Adrenal gland (tissue), 12 donors: ENCODE results near the gene COLGALT1. TPM values are rescaled to one million over a fixed set of nuclear protein-coding genes. Genes with fewer than 3 reads are reported as not detected.
"Not testable (repeated sequence)": the region's sequence is repeated elsewhere in the genome, so short reads cannot be mapped to it uniquely, and the experiment has no call there.

Experiments
- DNase-seq, 7 donors: peaks; one replicate each; pipeline ENCODE4 v3.0.0-alpha.2; 2019 to 2020
- H3K27ac ChIP-seq, 5 donors: fragments of 200-600 bp; sonication (generic) in 4 of 5; 1 replicate in 3 of 5; 2 replicates in 2 of 5; pipeline versions ENCODE4 v1.5.1 to v1.8.0; 2016 to 2020; ENCODE audit warnings: mild to moderate bottlenecking in 1 of 5
- H3K27me3 ChIP-seq: fragments of 200-600 bp; 2 replicates; pipeline ENCODE4 v1.8.0; 2021
- H3K36me3 ChIP-seq, 2 donors: fragments of 200-600 bp; replicated peaks in 1 of 2; 1 replicate in 1 of 2; 2 replicates in 1 of 2; pipeline versions ENCODE4 v1.5.1 to v1.8.0; 2018 to 2022
- H3K4me1 ChIP-seq, 2 donors: fragments of 200-600 bp; replicated peaks in 1 of 2; 1 replicate in 1 of 2; 2 replicates in 1 of 2; pipeline versions ENCODE4 v1.5.1 to v1.8.0; 2018 to 2021
- H3K4me3 ChIP-seq, 4 donors: fragments of 200-600 bp; sonication (generic) in 3 of 4; one replicate each; pipeline ENCODE4 v1.5.1; 2016 to 2018
- H3K9me3 ChIP-seq, 3 donors: fragments of 200-600 bp; sonication (generic) in 1 of 3; replicated peaks in 1 of 3; 1 replicate in 2 of 3; 2 replicates in 1 of 3; pipeline versions ENCODE4 v1.5.1 to v1.8.0; 2016 to 2021
- POLR2A ChIP-seq, 2 donors: fragments of 450-650 bp; IDR thresholded peaks; one replicate each; pipeline ENCODE4 v1.6.1; 2017; ENCODE audit warnings: antibody characterized with exemption in 2 of 2, mild to moderate bottlenecking in 2 of 2, moderate library complexity in 1 of 2
- WGBS, 4 donors: extraction: QIAGEN DNeasy Blood & Tissue Kit in 2 of 4; methylation state at CpG; one replicate each; pipeline versions ENCODE4 v1.1.5 to v1.1.7; 2013 to 2017; 5-methylcytosine and 5-hydroxymethylcytosine counted together
- intact Hi-C, 2 donors: fragments of 100-400 bp; cut with DNase I; formaldehyde crosslinking; loops; one replicate each; pipeline versions ENCODE4 v1.14.1 to v1.15.0; 2022 to 2023
- polyA plus RNA-seq, 3 donors: library from polyadenylated mRNA; stranded (reverse); fragments of 200-250 nt in 2 of 3; fragments of 350-450 nt in 1 of 3; fragmentation: Illumina TruSeq in 1 of 3; extraction: RNeasy Lipid Tissue Mini Kit (QIAGEN cat#74804) in 1 of 3; gene quantifications; one replicate each; pipeline ENCODE4 v1.2.3, GENCODE V29; 2013 to 2014
- total RNA-seq, 9 donors: library from RNA; depleted of rRNA in 4 of 9; stranded (reverse); fragments of >200 nt in 4 of 9; fragments of 120-200 nt in 1 of 9; fragmentation: NEBNext Ultra II Directional in 1 of 9; extraction: Animal tissue kit (Norgen Biotek cat#: 25700) in 1 of 9; gene quantifications; one replicate each; pipeline versions ENCODE4 v1.1.0 to v1.2.4, GENCODE V29; 2013 to 2023
- TF ChIP-seq, protein P1 (sequence below), 6 experiments: fragments of 450-650 bp in 4 of 6; fragments of 200-600 bp in 2 of 6; sonication (generic) in 1 of 6; IDR thresholded peaks; 1 replicate in 5 of 6; 2 replicates in 1 of 6; pipeline versions ENCODE4 v1.5.1 to v1.8.0; 2016 to 2021; ENCODE audit warnings: antibody characterized with exemption in 6 of 6, mild to moderate bottlenecking in 2 of 6, moderate library complexity in 1 of 6
- donor health status: healthy with polysubstance abuse.
- donor health status: Bipolar disorder and iron deficiency.
- donor health status: DM: yes; HTN: yes; CAD: no.
- donor health status: DM: no; HTN: no; CAD: no.
- donor health status: DM: no; HTN: no; CAD: no.
- donor health status: DM: yes; HTN: yes; CAD: no.

The COLGALT1 gene
- total and polyA plus RNA-seq, 12 donors = 23.5 to 81.0 (median 56.7) TPM

DNA sequence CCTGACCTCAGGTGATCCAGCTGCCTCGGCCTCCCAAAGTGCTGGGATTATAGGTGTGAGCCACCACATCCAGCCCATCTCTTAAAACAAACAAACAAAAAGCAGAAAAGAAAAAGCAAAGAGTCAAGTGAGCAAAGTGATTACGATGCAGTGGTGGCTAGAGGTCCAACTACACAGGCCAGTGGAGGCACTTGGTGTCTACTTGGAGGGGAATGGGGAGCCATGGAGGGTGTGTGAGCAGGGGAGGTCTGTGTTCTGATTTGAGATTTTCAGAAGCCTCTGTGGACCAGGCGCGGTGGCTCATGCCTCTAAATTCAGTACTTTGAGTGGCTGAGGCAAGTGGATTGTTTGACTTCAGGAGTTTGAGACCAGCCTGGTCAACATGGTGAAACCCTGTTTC is 6.6 kb downstream of the COLGALT1 start:
- Histone ChIP-seq H3K27me3 (no peaks in the 10 kb centered on the region), H3K4me3 (no peak overlapping the region), H3K4me1 (peaks cover 0 to 13% of the 10 kb centered on the region in 2 donors), H3K9me3 (no peaks in the 10 kb centered on the region), H3K27ac (peak overlapping the region in 1 of 5 donors; percentile 34), H3K36me3 (peaks cover 0 to 54% of the 10 kb centered on the region in 2 donors)
- WGBS, 4 donors = 93 to 99% (median 96%) methylated on average over 4 of the region's 4 CpGs
- no peak for TF ChIP-seq POLR2A (IDR thresholded peaks at IDR 0.05)
- DNase-seq = no peak
- intact Hi-C loops = no loop called here

DNA sequence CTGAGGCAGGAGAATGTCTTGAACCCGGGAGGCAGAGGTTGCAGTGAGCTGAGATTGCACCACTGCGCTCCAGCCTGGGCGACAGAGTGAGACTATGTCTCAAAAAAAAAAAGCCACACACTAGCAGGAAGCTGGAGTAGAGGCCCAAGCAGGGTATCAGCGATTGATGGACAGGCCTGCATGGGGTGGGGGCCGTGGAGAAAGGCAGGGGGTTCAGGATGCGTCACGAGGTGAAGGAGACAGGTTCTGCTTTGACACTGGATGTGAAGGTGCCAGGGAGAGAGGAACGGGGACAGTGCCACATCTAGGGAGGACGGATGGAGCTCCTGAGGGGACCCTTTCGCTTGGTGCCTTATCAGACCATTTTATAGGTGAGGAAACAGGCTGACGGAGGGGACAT is 7.1 kb downstream of the COLGALT1 start:
- no peak overlapping the region for H3K4me3 ChIP-seq
- H3K27ac ChIP-seq = no peak overlapping the region
- 75 to 83% (median 81%) methylated on average over 9 to 11 of the region's 11 CpGs for WGBS, 4 donors
- peaks cover 0 to 11% of the 10 kb centered on the region in 2 donors for H3K4me1 ChIP-seq
- H3K36me3 ChIP-seq = peaks cover 0 to 58% of the 10 kb centered on the region in 2 donors
- TF ChIP-seq POLR2A (IDR thresholded peaks at IDR 0.05) = no peak
- no peaks in the 10 kb centered on the region for H3K27me3 ChIP-seq
- no peaks in the 10 kb centered on the region for H3K9me3 ChIP-seq
- intact Hi-C loops = no loop called here
- DNase-seq = no peak

GRCh38 chr19:17564781-17565180 is 9.3 kb downstream of the COLGALT1 start:
- peaks cover 0 to 67% of the 10 kb centered on the region in 2 donors for H3K36me3 ChIP-seq
- H3K27ac ChIP-seq = no peak overlapping the region
- H3K4me1 ChIP-seq = peaks cover 0 to 2% of the 10 kb centered on the region in 2 donors
- 71 to 77% (median 76%) methylated on average over 6 of the region's 6 CpGs for WGBS, 4 donors
- no peak for DNase-seq
- intact Hi-C loops = no loop called here
- H3K9me3 ChIP-seq = no peaks in the 10 kb centered on the region
- no peaks in the 10 kb centered on the region for H3K27me3 ChIP-seq
- TF ChIP-seq, protein P1, sequence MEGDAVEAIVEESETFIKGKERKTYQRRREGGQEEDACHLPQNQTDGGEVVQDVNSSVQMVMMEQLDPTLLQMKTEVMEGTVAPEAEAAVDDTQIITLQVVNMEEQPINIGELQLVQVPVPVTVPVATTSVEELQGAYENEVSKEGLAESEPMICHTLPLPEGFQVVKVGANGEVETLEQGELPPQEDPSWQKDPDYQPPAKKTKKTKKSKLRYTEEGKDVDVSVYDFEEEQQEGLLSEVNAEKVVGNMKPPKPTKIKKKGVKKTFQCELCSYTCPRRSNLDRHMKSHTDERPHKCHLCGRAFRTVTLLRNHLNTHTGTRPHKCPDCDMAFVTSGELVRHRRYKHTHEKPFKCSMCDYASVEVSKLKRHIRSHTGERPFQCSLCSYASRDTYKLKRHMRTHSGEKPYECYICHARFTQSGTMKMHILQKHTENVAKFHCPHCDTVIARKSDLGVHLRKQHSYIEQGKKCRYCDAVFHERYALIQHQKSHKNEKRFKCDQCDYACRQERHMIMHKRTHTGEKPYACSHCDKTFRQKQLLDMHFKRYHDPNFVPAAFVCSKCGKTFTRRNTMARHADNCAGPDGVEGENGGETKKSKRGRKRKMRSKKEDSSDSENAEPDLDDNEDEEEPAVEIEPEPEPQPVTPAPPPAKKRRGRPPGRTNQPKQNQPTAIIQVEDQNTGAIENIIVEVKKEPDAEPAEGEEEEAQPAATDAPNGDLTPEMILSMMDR (IDR thresholded peaks at IDR 0.05) = no peak
- no peak for TF ChIP-seq POLR2A (IDR thresholded peaks at IDR 0.05)
- no peak overlapping the region for H3K4me3 ChIP-seq

- WGBS, 4 donors = 63 to 84% (median 78%) methylated on average over 3 of the region's 3 CpGs
- Histone ChIP-seq H3K9me3 (no peaks in the 10 kb centered on the region), H3K27me3 (no peaks in the 10 kb centered on the region), H3K36me3 (peaks cover 0 to 68% of the 10 kb centered on the region in 2 donors), H3K4me3 (no peak overlapping the region), H3K4me1 (no peaks in the 10 kb centered on the region), H3K27ac (no peak overlapping the region)
- intact Hi-C loops = no loop called here
- DNase-seq = no peak
- TF ChIP-seq, protein P1 (IDR thresholded peaks at IDR 0.05) = no peak
- TF ChIP-seq POLR2A (IDR thresholded peaks at IDR 0.05) = no peak
Measured at GRCh38 chr19:17565611-17566010, 10.2 kb downstream of the COLGALT1 start.

DNA sequence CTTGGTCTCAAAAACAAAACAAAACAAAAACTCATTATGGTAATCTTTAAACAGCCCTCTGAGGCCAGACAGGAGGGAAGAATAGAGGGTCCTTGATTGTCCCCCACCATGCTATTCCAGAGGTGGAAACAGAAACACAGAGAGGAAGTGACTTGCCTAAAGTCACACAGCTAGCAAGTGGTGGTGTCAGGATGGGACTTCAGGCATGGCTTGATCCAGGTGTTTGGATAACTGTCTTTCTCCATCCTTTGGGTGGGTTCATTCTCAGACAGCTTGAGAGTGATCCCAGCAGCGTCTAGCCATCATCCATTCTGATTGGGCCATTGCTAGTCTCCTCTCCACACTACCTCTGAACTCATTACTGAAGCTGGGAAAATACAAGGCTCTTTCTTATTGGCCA is 12.5 kb downstream of the COLGALT1 start:
- 92 to 100% (median 100%) methylated on average over 1 of the region's 1 CpG; no CpG with 5 or more reads in 1 of the 4 donors for WGBS, 4 donors
- H3K36me3 ChIP-seq = peaks cover 0 to 79% of the 10 kb centered on the region in 2 donors
- DNase-seq = no peak
- no peak overlapping the region for H3K4me3 ChIP-seq
- no peaks in the 10 kb centered on the region for H3K4me1 ChIP-seq
- intact Hi-C loops = no loop called here
- H3K27me3 ChIP-seq = no peaks in the 10 kb centered on the region
- no peak overlapping the region for H3K27ac ChIP-seq
- no peaks in the 10 kb centered on the region for H3K9me3 ChIP-seq
- TF ChIP-seq, protein P1 (IDR thresholded peaks at IDR 0.05) = no peak
- no peak for TF ChIP-seq POLR2A (IDR thresholded peaks at IDR 0.05)

GRCh38 chr19:17570291-17570690 is 14.8 kb downstream of the COLGALT1 start:
- DNase-seq, H3K27me3 ChIP-seq, H3K4me3 ChIP-seq, H3K27ac ChIP-seq, H3K4me1 ChIP-seq, H3K9me3 ChIP-seq: not testable (repeated sequence)
- intact Hi-C loops = loop anchor here (10.0 kb wide), 1 partner anchor 75 kb away; no protein-coding TSS in a partner anchor
- WGBS, 4 donors = 90 to 96% (median 93%) methylated on average over 5 of the region's 5 CpGs
- peaks cover 0 to 73% of the 10 kb centered on the region in 2 donors for H3K36me3 ChIP-seq
